SK-N-SH (cell line): ENCODE results near the gene STYK1.

Experiments
- POLR2AphosphoS5 ChIP-seq: IDR thresholded peaks from 2 replicates; pipeline ENCODE4 v1.6.1; 2012; ENCODE audit warnings: low read depth, low read length
- TEAD4 ChIP-seq: IDR thresholded peaks from 2 replicates; pipeline ENCODE4 v1.4.0; 2012; ENCODE audit warnings: mild to moderate bottlenecking, borderline replicate concordance; ENCODE audit not compliant: insufficient read depth

GRCh38 chr12:10633541-10633940 is 40.3 kb downstream of the STYK1 start:
- no peak for TF ChIP-seq POLR2AphosphoS5
- TF ChIP-seq TEAD4, result no peak
